ENCODE results near the gene GMEB1.

- TF ChIP-seq CTCF (IDR thresholded peaks at IDR 0.05; ENCODE audit: borderline replicate concordance, extremely low read depth, low read length, poor library complexity, severe bottlenecking) (no peak), EZH2 (IDR thresholded peaks at IDR 0.05; ENCODE audit: borderline replicate concordance, low read depth, low read length, severe bottlenecking) (no peak)
Measured at GRCh38 chr1:28750330-28750729, 81.7 kb downstream of the GMEB1 start.
